ENCODE measurements around the gene NBAS.

DNA sequence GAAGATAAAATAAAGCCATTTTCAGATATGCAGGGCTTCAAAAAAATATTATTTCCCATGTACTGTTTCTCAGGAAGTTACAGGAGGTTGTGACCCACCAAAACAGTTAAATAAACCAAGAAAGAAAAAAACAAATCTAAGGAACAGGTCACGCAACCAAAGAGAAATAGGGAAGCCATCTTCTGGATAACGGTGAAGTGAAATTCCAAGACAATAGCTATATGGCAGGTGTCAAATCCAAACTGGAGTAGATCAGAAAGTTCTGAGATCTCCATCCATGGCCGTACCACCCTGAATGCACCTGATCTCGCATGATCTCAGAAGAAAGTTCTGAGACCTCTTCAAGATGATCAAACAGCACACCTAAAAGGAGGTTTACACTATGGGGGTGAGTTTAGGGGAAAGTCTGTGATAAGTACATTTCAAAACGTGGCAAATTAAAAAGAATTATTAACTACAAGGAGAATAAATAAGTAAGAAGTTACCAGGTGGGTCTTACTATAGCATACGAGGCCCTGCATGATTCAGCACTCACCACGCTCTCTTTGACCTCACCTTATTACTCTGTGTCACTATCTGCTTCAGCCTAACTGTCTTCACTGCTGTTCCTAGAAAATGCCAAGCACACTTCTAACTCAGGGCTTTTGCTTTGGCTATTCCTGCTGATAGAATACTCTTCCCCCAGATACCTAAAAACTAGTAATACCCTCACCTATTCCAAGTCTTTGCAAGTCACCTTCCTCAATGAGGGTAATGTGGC, 29.9 kb downstream of the NBAS start:
- TF ChIP-seq, protein P1, sequence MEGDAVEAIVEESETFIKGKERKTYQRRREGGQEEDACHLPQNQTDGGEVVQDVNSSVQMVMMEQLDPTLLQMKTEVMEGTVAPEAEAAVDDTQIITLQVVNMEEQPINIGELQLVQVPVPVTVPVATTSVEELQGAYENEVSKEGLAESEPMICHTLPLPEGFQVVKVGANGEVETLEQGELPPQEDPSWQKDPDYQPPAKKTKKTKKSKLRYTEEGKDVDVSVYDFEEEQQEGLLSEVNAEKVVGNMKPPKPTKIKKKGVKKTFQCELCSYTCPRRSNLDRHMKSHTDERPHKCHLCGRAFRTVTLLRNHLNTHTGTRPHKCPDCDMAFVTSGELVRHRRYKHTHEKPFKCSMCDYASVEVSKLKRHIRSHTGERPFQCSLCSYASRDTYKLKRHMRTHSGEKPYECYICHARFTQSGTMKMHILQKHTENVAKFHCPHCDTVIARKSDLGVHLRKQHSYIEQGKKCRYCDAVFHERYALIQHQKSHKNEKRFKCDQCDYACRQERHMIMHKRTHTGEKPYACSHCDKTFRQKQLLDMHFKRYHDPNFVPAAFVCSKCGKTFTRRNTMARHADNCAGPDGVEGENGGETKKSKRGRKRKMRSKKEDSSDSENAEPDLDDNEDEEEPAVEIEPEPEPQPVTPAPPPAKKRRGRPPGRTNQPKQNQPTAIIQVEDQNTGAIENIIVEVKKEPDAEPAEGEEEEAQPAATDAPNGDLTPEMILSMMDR (conservative IDR thresholded peaks at IDR 0.05 in 1 of 2, IDR thresholded peaks at IDR 0.05 in 1 of 2; ENCODE audit: low read depth in 1 of 2, low read length in 2 of 2): no peak
- no peak for TF ChIP-seq EZH2 (IDR thresholded peaks at IDR 0.05; ENCODE audit: low read length, missing control alignments)
